ENCODE data around the gene CFAP97.

GRCh38 chr4:185183622-185184281, 20.0 kb downstream of the CFAP97 start:
- no peak for TF ChIP-seq REST (IDR thresholded peaks at IDR 0.05; ENCODE audit: borderline replicate concordance)
- peak; percentile 60 for TF ChIP-seq CTCF (IDR thresholded peaks at IDR 0.05; ENCODE audit: poor library complexity, severe bottlenecking)
- TF ChIP-seq EP300 (conservative IDR thresholded peaks at IDR 0.05; ENCODE audit: poor library complexity, severe bottlenecking), result no peak
- TF ChIP-seq POLR2AphosphoS5 (IDR thresholded peaks at IDR 0.05), result no peak
- peak; percentile 49 for TF ChIP-seq RAD21 (conservative IDR thresholded peaks at IDR 0.05)
